Measurements from ENCODE around the gene DAP3.
A peak's percentile ranks its signal among the peaks of the same experiment; 100 is the strongest.
"Not testable (repeated sequence)": the region's sequence is repeated elsewhere in the genome, so short reads cannot be mapped to it uniquely, and the experiment has no call there.

- TF ChIP-seq FOXA1 (IDR thresholded peaks at IDR 0.05); FOXM1 (IDR thresholded peaks at IDR 0.05; ENCODE audit: borderline replicate concordance); SP1 (IDR thresholded peaks at IDR 0.05); BHLHE40 (IDR thresholded peaks at IDR 0.05; ENCODE audit: borderline replicate concordance); TARDBP (IDR thresholded peaks at IDR 0.05); FOXK2 (IDR thresholded peaks at IDR 0.05): not testable (repeated sequence)
- TF ChIP-seq L3MBTL2 (conservative IDR thresholded peaks at IDR 0.05): peak; percentile 59
These were observed at the start of gene DAP3 for GRCh38 chr1:155689081-155689607.
